GM19025 (cell line): ENCODE measurements around the gene TSPAN32.
"Not testable (repeated sequence)": the region's sequence is repeated elsewhere in the genome, so short reads cannot be mapped to it uniquely, and the experiment has no call there.

Experiments
- ATAC-seq: cut with Tn5 transposase; IDR thresholded peaks from one replicate; pipeline ENCODE4 v1.9.1; 2021; ENCODE audit warnings: mild to moderate bottlenecking, low read depth, moderate library complexity; ENCODE audit not compliant: unreplicated experiment

TSPAN32 gene

DNA sequence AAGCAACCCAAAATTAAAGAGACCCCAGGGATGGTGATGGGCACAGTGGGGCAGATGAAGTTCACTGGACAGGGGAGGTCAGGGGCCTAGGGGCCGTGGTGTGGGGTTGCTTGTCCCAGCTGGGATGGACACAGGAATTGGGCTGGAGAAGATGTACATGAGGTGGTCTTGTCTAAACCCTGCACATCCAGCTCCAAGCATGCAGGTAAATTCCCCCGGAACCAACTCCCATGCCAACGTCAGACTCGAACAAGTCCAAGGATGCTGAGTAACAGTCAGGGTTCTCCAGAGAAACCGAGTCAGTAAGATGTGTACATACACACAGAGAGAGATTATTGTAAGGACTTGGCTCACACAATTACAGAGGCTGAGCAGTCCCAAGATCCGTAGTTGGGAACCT lies 28.9 kb downstream of the TSPAN32 start:
- ATAC-seq: no peak

DNA sequence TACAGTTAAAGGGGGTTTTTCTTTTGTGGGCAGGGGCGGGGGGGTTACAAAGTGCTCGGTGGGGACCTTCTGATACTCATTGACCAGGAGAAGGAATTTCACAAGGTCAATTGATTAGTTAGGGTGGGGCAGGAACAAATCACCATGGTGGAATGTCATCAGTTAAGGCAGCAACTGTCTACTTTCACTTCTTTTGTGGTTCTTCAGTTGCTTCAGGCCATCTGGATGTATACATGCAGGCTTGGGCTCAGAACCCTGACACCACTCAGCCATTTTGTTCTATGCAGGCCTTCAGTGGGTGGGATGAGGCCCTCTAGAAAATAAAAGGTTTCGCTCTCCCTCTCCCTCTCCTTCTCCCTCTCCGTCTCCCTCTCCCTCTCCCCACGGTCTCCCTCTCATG lies 29.6 kb downstream of the TSPAN32 start:
- ATAC-seq: no peak

DNA sequence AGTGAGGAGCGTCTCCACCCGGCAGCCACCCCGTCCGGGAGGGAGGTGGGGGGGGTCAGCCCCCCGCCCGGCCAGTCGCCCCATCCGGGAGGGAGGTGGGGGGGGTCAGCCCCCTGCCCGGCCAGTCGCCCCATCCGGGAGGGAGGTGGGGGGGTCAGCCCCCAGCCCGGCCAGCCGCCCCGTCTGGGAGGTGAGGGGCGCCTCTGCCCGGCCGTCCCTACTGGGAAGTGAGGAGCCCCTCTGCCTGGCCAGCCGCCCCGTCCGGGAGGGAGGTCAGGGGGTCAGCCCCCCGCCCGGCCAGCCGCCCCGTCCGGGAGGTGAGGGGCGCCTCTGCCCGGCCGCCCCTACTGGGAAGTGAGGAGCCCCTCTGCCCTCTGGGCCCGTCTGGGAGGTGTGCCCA lies 30.8 kb downstream of the TSPAN32 start:
- ATAC-seq: not testable (repeated sequence)

DNA sequence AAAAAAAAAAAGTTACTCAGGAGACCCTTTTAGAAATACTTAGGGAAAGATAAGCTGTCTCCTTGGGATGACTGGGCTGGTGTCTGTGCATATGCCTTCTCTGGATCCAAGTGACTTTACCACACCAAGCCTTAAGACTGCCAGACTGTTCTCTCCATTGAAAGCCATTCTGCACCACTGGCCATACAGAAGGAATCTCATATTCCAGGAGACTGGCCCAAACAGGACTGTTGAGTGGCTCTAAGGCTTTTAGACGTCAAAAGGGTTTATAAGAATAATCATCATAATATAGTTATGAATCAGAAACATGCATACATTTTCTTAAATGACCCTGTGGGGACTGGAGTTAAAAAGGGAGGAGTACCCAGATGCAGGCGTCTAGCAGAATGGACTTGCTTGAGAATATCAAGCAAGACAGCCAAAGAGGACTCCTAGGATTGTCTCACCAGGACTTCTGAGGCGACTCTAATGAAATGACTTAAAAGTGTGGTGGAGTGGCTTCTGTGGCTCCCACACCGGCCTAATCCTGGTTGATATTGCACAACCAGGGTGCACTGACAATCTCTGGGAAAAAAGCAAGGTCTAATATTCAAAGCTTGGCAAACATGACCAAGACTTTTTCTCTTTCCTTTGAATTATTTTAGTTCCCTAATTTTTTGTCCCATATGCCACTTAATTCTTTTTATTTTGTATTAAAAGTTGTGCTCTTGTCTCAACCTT lies 31.8 kb downstream of the TSPAN32 start:
- not testable (repeated sequence) for ATAC-seq

DNA sequence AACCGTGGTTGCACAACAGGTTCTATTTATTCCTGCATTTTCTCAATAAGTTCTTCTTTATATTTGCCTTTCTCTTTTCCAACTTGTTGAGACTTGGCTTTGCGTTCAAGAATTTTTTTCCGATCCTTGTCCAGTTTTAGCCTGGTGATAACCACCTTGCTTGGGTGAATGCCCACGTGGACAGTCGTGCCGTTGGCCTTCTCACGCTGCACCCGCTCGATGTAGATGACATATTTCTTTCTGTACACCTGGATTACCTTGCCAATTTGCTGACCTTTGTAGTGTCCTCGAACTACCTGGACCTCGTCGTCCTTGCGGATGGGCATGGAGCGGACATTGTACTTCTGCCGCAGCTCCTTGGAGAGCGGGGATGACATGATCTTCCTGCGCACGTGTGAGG lies 33.5 kb downstream of the TSPAN32 start:
- not testable (repeated sequence) for ATAC-seq

DNA sequence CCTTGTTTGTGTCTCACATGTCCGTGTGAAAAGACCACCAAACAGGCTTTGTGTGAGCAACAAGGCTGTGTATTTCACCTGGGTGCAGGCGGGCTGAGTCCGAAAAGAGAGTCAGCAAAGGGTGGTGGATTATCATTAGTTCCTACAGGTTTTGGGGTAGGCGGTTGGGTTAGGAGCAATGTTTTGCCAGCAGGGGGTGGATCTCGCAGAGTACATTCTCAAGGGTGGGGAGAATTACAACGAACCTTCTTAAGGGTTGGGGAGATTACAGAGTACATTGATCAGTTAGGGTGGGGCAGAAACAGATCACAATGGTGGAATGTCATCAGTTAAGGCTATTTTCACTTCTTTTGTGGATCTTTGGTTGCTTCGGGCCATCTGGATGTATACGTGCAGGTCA lies 36.9 kb downstream of the TSPAN32 start:
- not testable (repeated sequence) for ATAC-seq

DNA sequence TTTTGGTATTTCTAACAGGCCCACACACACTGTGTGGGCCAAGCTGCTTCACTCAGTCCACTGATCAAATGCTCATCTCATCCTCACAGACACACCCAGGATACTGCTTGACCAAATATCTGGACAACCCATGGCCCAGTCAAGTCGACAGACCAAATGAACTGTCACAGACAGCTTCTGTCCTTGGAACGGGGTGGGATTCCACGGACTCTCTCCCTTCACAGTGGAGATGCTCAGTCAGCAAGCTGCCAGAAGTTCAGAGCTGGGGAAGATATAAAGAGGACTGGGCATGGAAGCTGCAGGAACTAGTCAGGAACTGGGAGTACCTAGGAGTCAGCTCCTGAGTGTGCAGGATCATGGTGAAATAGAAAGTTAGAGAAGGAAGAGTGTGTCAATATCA lies 40.7 kb downstream of the TSPAN32 start:
- ATAC-seq: no peak

DNA sequence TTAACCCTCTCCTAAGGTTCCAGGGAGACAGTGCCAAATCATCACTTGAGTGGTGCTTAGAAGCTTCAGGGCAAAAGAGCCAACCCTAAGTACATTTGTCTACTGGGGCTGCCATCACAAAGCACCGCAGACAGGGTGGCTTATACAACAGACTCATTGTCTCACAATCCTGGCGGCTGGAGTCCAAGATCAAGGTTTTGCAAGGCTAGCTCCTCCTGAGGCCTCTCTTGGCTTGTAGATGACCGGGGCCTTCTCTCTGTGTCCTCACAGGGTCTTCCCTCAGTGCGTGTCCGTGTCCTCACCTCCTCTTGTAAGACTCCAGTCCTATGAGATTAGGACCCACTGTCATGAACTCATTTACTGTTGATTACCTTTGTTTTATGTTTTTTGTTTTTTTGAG lies 41.2 kb downstream of the TSPAN32 start:
- no peak for ATAC-seq

DNA sequence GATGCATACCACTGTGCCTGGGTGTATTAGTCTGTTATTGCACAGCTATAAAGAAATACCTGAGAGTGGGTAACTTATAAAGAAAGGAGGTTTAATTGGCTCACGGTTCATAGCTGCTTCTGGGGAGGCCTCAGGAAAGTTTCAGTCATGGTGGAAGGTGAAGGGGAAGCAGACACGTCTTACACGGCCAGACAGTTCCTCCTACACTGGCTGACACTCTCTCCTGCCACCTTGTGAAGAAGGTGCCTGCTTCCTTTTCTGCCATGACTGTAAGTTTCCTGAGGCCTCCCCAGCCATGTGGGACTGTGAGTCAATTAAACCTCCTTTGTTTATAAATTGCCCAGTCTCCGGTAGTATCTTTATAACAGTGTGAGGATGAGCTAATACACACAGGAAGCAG lies 41.7 kb downstream of the TSPAN32 start:
- no peak for ATAC-seq

DNA sequence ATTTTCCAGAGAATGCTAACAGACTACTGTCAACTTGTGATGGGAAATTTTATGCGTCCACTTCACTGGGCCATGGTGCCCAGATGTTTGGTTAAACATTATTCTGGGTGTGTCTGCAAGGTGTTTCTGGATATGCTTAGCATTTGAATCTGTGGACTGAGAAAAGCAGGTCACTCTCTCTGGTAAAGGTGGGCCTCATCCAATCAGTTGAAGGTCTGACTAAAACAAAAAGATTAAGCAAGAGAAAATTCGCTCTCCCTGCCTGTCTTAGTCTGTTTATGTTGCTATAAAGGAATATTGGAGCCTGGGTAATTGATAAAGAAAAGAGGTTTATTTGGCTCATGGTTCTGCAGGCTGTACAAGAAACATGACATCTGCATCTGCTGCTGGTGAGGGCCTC lies 43.2 kb downstream of the TSPAN32 start:
- no peak for ATAC-seq

DNA sequence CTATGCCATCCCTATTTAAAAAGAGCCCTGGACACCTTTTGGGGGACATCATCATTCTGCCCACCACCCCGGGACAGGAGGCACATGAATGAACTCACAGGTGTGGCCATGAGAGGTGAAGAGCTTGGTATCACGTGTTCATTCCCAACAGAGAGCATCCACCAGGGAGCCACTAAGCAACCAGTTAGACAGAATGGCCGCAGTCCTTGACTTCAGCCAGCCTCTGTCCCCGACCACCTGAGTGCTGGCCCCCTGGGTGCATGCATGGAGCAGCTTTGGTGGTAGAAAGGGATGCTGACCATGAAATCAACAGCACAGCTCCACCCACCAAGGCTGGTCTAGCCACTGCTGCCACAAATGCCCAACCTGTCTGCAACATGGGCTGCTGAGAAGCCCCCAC lies 44.2 kb downstream of the TSPAN32 start:
- no peak for ATAC-seq

DNA sequence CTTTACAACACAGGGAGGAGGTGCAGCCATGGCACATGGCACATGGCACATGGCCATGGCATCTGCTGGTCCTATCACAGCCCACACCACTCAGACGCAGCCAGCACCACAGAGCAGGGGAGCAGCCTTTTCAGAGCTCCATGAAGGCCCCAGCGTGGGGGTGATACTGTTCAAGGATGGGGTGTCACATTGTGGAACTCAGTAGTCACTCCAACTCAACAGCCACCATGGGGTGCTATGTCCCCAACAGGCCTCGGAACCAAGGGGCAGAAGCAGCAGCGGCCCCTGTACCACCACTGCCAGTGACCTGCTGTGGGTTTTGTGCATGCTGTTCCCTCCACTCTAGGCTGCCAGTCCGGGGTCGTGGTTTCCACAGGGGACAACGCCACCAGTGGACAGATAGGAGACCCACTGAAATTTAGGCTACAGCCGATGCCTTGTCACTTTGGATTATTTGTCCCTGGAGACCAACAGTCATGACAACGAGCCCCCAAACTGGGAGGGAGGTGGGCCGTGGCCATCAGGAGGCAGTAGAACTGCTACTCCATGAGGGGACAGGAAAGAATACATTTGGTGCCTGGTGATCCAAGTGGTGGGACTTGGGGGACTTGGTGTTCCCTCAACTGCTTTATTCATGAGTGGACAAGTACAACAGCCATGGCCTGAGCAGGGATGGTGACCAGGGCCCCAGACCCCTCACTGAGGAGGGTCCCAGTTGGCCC lies 44.9 kb downstream of the TSPAN32 start:
- ATAC-seq: no peak

DNA sequence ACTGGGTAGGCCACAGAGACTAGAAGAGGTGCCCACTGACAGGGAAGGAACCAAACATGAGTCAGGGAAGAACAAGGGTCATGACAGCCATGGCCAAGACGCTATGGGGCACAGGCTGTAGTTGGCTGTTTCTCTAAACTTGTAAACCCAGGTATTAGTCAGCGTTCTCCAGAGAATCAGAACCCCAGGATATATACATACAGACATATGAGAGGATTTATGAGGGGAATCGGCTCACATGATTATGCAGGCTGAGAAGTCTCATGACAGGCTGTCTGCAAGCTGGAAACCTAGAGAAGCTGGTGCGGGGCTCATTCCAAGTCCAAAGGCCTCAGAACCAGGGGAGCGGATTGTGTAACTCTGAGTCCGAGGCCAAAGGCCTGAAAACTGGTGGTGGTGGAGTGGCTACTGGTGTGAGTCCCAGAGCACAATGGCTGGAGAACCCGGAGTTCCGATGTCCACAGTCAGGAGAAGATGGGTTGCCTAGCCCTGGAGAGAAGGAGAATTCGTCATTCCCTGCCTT lies 45.6 kb downstream of the TSPAN32 start:
- no peak for ATAC-seq

DNA sequence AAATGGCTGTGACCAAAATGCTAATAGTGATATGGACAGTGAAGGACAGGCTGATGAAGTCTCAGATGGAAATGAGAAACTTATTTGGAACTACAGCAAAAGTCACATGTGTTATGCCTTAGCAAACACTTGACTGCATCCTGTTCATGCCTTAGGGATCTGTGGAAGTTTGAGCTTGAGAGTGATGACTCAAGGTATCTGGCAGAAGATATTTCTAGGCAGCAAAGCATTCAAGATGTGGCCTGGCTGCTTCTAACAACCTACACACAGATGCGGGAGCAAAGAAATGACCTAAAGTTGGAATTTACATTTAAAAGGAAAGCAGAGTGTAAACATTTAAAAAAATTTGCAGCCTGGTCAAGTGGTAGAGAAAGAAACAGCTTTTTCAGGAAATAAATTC lies 47.2 kb downstream of the TSPAN32 start:
- no peak for ATAC-seq

DNA sequence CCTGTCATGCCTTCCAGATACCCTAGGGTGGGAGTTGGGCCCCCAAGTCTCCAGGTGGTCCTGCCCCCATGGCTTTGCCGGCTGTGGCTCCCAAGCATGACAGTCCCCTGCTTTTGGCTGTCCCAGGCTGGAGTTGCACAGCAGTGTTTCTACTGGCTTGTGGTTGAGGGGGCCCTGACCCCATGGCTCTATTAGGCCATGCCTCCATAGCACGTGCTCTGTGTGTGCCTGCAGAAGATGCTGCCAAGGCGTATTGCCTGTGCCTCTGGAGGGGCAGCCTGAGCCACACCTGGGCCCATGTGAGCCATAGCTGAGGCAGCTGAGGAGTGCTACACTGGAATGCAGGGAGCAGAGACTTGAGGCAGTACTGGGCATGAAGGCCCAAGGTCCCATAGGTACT lies 49.9 kb downstream of the TSPAN32 start:
- no peak for ATAC-seq

DNA sequence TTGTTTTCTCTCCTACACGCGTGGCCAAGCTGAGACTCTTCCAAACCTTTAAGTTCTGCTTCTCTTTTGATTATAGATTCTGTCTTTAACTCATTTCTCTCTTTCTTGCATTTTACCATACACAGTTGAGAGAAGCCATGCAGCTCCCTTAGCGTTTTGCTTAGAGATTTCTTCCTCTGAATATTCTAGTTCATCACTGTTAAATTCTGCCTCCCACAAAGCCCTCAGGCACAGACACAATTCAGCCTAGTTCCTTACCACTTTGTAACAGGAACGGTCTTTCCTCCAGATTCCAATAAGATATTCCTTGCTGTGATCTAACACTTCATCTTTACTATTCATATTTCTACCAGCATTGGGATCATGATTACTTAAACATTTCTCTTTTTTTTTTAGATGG lies 50.6 kb downstream of the TSPAN32 start:
- no peak for ATAC-seq

DNA sequence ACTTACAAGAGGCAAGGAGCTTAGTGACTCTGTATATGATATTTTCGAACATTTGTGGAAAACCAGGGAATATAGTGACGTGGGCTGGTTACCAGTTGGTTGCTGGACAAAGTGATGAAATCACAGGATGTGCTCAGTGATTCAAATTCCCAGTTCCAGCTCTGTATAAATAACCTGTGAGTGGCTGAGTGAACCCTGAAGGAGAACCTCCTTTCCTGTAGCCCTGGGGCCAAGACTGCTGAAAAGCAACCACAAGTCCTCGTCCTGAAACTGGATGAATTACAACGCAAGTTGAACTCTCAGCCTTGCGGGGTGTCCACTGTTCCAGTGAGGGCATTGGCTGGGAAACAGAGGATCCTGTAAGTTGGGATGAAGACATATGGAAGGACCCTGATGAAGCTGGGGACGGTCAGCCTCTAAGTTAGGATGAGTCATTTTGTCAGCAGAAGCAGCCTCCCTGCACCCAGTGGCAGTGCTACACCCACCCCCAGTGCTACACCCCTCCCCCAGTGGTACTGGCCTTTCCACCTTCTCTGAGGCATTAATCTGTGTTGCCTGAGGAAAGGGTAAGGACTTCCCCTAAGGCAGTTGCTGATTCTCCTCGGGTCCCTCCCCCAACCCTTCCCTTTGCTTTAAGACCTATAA lies 53.3 kb downstream of the TSPAN32 start:
- ATAC-seq: no peak

DNA sequence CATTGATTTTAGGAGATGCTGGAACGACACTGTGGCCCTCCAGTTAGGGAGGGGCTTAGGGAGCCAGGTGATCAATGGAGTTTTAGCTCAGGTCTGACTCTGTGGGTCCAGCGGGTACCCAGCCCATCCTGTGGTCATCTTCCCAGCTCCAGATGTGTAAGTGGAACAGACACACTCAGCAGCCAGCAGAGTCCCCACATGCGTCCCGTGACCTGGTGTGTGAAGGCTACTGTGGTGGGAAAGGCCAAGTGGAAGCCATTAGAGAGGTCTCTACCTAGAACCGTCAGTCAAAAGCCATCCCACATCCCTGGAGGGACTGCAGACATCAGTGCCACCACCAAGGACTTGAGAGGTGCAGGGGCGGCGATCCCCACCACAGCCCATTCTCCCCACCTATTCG lies 55.4 kb downstream of the TSPAN32 start:
- no peak for ATAC-seq

DNA sequence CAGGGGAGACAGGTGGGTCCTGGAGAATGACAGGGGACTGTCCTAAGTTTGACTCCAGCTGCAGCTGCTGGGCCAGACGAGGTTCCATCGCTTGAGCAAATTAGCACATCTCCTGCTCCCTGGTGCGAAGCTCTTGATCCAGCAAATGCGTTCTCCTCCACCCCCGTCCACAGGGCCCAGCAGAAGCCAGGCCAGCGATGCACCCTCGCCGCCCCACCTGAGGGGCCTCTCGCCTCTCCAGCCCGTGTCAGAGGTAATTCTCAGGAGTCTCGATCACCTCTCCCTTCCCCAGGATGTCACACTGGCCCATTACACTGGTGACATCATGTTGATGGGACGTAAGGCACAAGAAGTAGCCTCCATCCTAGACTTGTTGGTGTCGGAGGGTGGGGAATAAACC lies 55.8 kb downstream of the TSPAN32 start:
- not testable (repeated sequence) for ATAC-seq

DNA sequence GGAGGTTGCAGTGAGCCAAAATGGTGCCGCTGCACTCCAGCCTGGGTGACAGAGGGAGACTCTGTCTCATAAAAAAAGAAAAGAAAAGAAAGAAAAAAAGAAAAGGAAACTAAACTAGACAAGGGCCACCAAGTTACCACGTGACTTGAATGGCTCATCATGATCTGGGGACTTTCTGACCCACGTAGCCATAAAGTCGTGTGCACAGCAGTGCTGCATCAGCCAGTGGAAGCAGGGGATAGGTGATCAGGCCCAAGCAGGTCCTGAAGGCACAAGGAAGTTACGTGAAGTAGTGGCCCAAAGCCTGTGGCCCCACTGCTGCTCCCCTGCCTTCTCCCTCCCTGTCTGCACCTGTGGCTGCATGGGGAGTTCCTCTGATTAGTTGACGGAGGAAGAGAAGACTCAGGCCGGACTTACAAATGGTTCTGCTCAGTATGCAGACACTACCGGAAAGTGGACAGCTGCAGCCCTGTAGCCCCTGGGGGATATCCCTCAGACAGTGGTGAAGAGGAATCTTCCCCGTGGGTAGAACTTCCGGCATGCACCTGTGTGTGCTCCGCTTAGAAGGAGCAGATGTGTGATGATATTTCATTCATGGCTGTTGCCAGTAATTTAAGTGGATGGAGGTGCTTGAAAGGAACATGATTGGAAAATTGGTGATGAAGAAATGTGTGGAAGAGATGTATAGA lies 57.1 kb downstream of the TSPAN32 start:
- no peak for ATAC-seq

DNA sequence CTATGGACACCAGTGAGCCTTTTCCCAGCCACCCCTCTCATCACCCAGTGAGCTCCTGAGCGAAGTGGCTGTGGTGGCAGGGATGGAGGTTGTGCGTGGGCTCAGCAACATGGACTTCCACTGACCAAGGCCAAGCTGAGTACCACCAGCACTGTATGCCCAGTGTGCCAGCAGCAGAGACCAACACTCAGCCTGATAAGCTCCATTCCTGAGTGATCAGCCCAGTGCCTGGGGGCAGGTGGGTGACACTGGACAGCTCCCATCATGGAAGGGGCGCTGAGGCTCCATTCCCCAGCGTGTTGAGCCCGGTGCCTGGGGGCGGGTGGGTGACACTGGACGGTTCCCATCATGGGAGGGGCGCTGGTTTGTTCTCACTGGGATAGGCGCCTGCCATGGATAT lies 57.7 kb downstream of the TSPAN32 start:
- no peak for ATAC-seq
